Stimulated activated CD8-positive, alpha-beta memory T cell treated with anti-CD3 and anti-CD28 coated beads, Interleukin-15, amount 100 ng/mL, for 4 hours (primary cell): ENCODE data around the gene CXCL3.

ENCODE experiments used
- DNase-seq, 2 donors: peaks; one replicate each; pipeline ENCODE4 v3.0.0-alpha.2; 2020; ENCODE audit warnings: low read depth in 2 of 2

CXCL3 gene

DNA sequence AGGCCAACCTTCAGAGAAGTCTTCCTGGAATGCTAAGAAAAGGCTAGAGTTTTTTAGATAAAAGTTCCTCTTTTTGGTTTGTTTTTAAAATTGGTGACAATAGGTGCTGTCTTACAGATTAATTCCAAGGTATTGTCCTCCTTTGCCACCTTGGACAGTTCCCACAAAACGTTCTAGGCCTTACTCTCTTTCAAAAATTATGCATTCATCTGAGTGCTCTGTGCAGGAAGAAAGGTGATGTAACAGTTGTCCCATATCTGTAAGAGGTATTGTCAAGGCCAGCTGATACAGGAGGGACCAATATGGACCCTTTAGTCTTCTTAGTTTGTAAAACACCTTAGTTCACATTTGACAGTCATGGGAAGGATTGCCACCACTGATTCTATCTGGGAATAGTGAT lies 24.2 kb downstream of the CXCL3 start:
- no peak for DNase-seq

DNA sequence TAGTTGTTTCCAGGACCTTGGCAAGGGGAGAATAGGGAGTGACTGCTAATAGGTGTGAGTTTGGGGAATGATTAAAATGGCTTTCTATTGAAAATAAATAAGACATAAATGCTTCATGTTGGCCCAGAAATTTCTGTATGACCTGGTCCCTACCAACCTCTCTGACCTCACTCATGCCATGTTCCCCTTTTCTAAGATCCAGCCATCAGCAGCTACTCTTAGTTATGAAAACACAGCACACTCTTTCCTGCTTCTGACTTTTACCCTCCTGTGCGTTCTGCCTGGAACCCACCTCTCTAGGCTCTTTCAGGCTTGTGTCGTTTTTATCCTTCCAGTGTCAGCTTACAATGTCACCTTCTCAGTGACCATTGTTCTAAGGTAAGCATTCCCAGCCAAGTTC lies 25.2 kb downstream of the CXCL3 start:
- DNase-seq = no peak

DNA sequence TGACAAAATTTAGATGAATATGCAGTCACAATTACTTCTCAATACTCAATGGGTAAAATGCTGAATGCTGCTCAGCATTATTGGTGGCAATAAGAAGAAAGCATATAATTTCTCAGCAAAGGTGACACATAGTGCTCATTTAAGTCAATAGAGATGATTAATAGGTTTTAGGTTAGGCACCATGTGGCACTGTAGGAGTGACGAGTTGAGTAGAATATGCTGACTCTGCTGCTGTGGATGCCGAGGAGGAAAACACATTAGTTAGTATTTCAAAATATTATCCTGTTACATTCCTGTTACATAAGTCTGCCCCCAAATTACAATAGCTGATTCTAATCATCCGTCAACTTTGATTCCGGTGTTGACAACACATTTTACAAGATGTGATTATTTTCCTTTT lies 26.4 kb downstream of the CXCL3 start:
- no peak for DNase-seq

DNA sequence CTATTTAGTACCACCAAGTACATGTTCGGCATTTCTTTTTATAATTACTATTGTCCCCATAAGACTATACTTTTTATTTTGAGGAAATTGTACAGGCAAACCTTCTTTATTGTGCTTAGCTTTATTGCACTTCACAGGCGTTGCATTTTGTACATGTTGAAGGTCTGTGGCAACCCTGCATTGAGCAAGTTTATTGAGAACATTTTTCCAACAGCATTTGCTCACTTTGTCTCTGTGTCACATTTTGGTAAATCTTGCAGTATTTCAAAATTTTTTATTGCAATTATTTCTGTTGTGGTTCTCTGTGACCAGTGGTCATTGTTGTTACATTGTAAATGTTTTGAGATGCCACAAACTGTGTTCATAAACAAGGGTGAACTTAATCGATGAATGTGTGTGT lies 29.2 kb downstream of the CXCL3 start:
- no peak for DNase-seq

DNA sequence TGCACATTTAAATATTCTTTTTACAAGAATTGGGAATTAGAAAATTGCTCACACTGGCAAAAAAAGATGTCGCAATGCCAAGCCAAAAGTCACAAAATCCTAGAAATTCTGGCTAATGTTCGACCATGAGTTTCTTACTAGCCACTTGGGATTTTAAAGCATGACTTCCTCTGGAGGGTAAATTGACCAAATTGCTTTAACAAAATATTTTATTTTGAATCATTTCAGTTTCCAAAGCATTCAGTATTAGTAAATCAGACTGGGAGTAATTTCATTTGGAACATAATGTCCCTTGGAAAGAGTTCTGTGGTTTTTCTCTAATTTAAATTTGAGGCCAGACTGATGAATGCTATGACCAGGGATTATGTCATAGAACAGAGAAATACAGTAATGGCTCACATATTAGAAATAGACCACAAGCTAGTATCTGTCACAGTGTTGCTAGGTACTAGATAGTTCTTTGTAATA lies 32.4 kb downstream of the CXCL3 start:
- no peak for DNase-seq

DNA sequence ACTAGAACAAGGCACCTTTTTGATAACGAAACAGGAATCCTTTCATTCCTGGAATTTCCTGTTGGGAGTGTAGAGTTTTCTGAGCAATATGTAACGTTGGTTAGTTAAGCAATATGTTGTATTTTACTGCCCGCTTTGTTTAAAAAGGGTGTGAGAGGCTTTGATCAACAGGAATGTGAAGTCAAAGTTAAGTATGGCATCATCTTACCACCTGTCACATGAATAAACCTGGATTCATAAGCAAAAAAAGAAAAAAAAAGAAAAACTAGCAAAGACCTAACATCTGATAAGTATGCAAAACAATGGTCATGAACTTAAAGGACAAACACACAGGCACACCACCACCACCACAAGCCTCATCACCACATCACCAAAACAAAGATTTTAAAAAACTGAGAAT lies 33.0 kb downstream of the CXCL3 start:
- DNase-seq = no peak

DNA sequence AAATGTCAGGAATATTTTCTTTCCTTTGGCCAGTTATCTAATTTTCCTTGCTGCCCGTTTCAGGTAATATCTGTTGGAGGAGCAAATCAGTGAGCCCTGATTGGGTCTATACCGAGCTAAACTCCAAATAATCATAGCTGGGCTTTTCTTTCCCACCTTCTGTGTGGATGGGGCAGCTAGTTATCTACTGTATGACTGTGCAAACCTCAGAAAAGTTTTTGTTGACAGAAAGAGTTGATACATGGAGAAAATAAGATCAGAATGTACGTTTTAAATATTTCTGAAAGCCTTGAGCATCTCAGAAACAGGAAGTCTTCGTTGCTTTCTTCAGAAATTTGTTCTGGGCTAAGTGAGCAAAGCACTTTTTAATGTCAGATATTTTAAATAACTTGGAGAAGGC lies 33.8 kb downstream of the CXCL3 start:
- no peak for DNase-seq

DNA sequence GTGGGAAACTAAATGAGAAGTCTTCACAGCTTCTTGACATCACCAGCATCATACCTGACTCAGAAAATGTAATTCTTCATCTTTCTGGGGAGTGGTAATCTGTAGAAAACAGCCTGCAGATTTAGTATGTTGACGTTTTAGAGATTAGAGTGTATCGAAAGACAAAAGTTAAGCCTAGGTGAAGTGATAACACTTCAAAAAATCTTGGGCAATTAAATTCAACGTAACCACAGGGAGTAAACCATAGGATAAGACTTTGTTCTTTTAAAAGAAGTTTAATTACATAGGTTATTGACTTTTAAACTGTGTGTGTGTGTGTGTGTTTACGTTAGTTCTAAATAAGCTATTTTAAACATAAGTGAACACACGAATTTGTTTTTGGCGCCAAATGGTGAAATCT lies 38.2 kb downstream of the CXCL3 start:
- no peak for DNase-seq

DNA sequence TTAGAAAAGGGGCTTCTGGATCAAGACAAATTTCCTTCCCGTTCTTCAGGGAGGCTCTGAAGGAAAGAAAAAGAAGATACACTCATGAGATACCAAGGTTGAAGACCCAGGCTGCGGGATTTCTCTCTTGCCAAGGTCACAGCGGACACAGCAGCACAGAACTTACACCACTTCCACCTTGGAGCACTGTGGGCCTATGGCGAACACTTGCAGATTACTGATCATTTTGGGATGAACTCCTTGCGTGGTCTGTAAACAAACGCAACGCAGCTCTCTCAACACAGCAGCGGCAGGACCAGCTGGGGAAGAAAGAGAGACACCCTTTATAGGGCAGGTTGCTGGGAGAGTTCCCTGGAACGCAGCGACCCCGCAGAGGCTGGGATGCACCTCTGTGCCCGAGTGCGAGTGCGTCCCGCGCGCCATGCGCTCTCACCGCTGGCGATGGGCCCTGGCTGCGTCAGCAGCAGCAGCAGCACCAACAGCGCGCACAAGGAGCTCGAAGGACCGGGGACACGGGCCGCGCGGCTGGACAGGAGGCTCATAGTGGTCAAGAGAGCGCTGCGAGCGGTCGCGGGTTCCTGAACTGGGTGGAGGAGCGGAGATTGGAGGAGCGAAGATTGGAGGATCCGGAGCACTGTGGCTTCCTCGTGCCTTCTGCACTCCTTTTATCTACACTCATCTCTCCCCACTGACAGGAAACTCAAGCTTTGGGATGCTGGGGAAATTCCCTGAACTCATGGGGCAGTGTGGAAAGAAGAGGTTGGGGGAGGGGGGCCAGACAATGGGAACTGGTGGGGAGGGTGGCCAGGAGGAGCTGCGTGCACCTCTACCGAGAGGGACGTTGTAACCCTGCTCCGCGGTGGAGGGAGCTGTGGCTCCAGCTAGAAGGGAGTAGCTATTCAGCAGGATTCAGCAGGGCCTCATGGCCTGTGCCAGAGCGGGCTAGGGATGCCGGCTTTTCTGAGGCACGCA lies 40.2 kb downstream of the CXCL3 start, which contains the start of gene CXCL5:
CXCL5 (minus strand) TSS at position 638 of the 972 bp plus-strand sequence; CDS start at position 542, 96 bp downstream.
- no peak for DNase-seq

DNA sequence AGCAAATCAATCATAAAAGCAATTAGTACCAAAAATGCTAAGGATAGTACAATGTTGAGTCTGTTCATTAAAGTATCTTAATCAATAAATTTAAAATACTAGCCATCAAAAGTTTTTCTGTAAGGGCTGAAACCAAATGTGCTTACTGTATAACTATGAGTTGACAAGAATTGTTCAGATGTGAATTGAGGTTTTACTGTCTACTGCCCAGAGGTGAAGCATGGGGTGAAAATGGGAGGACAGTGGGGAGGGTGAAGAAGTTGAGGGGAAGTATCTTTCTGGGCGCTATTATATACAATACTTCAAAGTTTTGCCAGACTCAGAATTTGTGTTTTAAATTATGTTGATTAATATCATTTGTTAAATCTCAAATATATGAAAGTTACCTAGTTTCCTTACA lies 46.4 kb downstream of the CXCL3 start:
- no peak for DNase-seq

DNA sequence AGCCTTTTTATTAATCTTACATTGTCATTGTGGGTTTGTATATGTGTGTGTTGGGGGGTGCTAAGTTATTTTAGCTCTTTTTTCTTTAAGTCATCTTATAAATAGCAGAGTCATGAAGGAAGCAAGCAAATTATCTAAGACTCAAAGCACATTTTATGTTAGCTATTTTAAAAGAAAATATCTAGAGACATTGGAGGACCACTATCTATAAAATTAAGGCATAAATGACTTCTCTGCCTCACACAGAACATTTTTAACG lies 46.8 kb downstream of the CXCL3 start:
- DNase-seq = no peak

DNA sequence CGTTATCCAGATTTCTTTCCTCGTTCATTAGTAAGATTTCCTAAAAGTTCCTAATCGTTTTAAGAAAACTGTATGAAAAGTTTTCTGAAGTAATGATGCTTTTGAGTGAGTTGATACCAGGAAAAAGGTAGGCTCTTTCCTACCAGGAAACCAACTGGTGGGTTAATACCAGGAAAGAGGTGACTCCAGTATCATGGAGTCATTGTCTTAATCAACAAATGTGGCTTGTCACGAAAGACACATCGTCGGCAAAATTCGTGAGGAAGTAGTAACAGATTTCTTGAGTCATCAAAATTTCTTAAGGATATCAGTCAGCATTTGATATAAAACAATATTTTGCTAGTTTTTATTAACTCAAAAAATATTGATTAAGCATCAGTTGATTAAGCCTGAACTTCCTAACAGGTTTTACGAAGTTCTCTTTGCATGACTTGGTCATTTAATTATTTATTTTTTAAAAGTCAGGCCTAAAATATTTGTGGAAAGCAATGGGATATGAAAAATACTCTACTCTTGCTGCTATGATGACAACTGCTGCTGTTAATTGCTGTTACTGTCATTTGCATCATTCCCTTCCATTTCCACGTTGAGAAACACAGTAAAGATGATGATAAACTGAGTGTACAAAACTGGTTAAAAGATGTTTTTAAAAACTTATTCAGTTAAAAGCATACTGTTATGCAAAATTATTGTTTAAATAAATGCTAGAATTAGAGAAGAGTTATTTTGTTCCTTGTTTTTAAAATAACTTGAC lies 47.3 kb downstream of the CXCL3 start:
- DNase-seq = no peak

DNA sequence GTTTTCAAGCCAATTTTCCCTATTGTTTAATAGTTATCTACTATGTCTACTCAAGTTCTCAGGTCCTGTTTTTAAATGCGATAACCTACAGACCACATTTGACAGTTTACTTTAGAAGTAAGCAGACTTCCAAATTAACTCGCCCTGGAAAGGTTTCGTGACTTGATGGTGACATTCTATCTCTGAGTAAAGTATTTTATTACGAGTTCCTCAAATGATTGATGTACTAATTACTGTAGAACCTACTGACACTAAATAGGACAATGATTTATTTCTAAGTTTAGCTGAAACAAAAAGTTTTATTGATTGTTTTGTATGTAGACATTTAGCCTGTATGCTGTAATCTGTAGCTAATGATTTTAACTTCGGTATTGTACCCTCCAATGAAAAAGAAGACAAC lies 48.6 kb downstream of the CXCL3 start:
- no peak for DNase-seq

DNA sequence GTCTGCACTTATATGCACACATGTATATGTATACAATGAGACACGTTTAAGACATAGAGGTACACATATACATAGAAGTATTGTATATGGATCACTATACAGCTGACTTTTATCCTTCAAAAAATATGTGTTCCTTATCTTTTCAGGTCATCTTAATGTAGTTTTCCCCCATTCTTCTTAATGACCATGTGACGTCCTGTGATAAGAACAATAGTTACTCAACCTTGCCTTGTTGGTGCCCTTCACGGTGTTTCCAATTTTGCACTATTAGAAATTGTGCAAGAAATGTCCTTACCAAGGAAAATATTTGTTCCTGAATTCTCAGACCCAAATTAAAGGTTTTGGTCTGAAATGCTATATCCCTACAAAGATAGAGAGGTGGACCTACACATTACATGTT lies 49.5 kb downstream of the CXCL3 start:
- DNase-seq = no peak

DNA sequence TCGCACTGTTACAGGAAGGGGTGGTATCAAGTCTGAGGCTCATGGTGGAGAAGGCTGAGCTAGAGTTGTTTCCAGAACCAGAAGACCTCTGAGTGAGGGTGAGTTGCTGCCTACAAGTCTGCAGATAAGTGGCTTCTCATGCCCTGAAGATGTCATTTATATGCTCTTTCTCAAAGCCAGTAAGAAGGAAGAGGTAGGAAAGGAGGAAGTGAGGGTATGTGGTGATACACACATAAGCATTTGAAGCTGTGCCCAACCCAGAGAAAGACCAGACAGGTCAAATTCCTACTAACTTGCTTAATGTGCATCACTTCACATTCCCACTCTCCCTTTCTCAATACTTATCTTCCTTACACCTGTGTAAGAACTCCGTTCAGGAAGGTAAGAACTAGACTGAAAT lies 50.4 kb downstream of the CXCL3 start, which contains the start of gene PPBP:
PPBP (minus strand) TSS at position 130 of the 400 bp plus-strand sequence; CDS start at position 43, 87 bp downstream.
- DNase-seq = no peak
